Activated naive CD4-positive, alpha-beta T cell treated with Interleukin-2 at 50 U/mL for 16 hours (primary cell): ENCODE measurements around the gene PRKN.

Source experiments
- DNase-seq: peaks from one replicate; pipeline ENCODE4 v3.0.0-alpha.2; 2020

PRKN gene

GRCh38 chr6:161679980-161680538 lies 1047.5 kb downstream of the PRKN start:
- DNase-seq = no peak

- DNase-seq = no peak
Measured at GRCh38 chr6:161677188-161677587, 1050.4 kb downstream of the PRKN start.

GRCh38 chr6:161676586-161676985 lies 1051.0 kb downstream of the PRKN start:
- no peak for DNase-seq

- no peak for DNase-seq
Measured at GRCh38 chr6:161674930-161675682, 1052.5 kb downstream of the PRKN start.

GRCh38 chr6:161673026-161673425 lies 1054.5 kb downstream of the PRKN start:
- DNase-seq = no peak

- DNase-seq = no peak
Measured at GRCh38 chr6:161671117-161671516, 1056.4 kb downstream of the PRKN start.

GRCh38 chr6:161668665-161669064 lies 1058.9 kb downstream of the PRKN start:
- no peak for DNase-seq

GRCh38 chr6:161667957-161668356 lies 1059.6 kb downstream of the PRKN start:
- no peak for DNase-seq

GRCh38 chr6:161663682-161664081 lies 1063.9 kb downstream of the PRKN start:
- DNase-seq = no peak

GRCh38 chr6:161660666-161661571 lies 1066.6 kb downstream of the PRKN start:
- no peak for DNase-seq

GRCh38 chr6:161658211-161658610 lies 1069.4 kb downstream of the PRKN start:
- no peak for DNase-seq

GRCh38 chr6:161654209-161654608 lies 1073.4 kb downstream of the PRKN start:
- DNase-seq = no peak

- DNase-seq = no peak
Measured at GRCh38 chr6:161651949-161652348, 1075.6 kb downstream of the PRKN start.

GRCh38 chr6:161649841-161650240 lies 1077.7 kb downstream of the PRKN start:
- DNase-seq = no peak

GRCh38 chr6:161649068-161649467 lies 1078.5 kb downstream of the PRKN start:
- DNase-seq = no peak

GRCh38 chr6:161647234-161647633 lies 1080.3 kb downstream of the PRKN start:
- no peak for DNase-seq

- DNase-seq = no peak
Measured at GRCh38 chr6:161644521-161644920, 1083.0 kb downstream of the PRKN start.

- no peak for DNase-seq
Measured at GRCh38 chr6:161641175-161641574, 1086.4 kb downstream of the PRKN start.

- no peak for DNase-seq
Measured at GRCh38 chr6:161639772-161640171, 1087.8 kb downstream of the PRKN start.

GRCh38 chr6:161637658-161638057 lies 1089.9 kb downstream of the PRKN start:
- no peak for DNase-seq

- no peak for DNase-seq
Measured at GRCh38 chr6:161636882-161637430, 1090.6 kb downstream of the PRKN start.

GRCh38 chr6:161635975-161636374 lies 1091.6 kb downstream of the PRKN start:
- no peak for DNase-seq

- DNase-seq = no peak
Measured at GRCh38 chr6:161634916-161635315, 1092.7 kb downstream of the PRKN start.
